GM10847 (cell line): ENCODE data around the gene HRH2.

Source experiments
- POLR2A ChIP-seq: IDR thresholded peaks from 2 replicates; pipeline ENCODE4 v1.6.1; 2011; ENCODE audit not compliant: insufficient read length; ENCODE audit errors: extremely low read depth

Gene HRH2

GRCh38 chr5:175731172-175731571 is 73.3 kb downstream of the HRH2 start:
- no peak for TF ChIP-seq POLR2A

- TF ChIP-seq POLR2A, result no peak
Observed at GRCh38 chr5:175731756-175732465, 74.0 kb downstream of the HRH2 start.

- TF ChIP-seq POLR2A, result no peak
Observed at GRCh38 chr5:175733017-175733416, 75.1 kb downstream of the HRH2 start.

- TF ChIP-seq POLR2A, result no peak
Observed at GRCh38 chr5:175734016-175734415, 76.1 kb downstream of the HRH2 start.

GRCh38 chr5:175734501-175734900 is 76.6 kb downstream of the HRH2 start:
- TF ChIP-seq POLR2A, result no peak

GRCh38 chr5:175735701-175736100 is 77.8 kb downstream of the HRH2 start:
- TF ChIP-seq POLR2A, result no peak

- TF ChIP-seq POLR2A, result no peak
Observed at GRCh38 chr5:175736652-175737051, 78.8 kb downstream of the HRH2 start.

GRCh38 chr5:175737481-175737880 is 79.6 kb downstream of the HRH2 start:
- TF ChIP-seq POLR2A, result no peak

- no peak for TF ChIP-seq POLR2A
Observed at GRCh38 chr5:175738126-175738525, 80.3 kb downstream of the HRH2 start.

GRCh38 chr5:175738602-175739133 is 80.8 kb downstream of the HRH2 start:
- TF ChIP-seq POLR2A, result no peak

- TF ChIP-seq POLR2A, result no peak
Observed at GRCh38 chr5:175740014-175740413, 82.1 kb downstream of the HRH2 start.

GRCh38 chr5:175741556-175741955 is 83.7 kb downstream of the HRH2 start:
- TF ChIP-seq POLR2A, result no peak

- no peak for TF ChIP-seq POLR2A
Observed at GRCh38 chr5:175742290-175742994, 84.6 kb downstream of the HRH2 start.

- TF ChIP-seq POLR2A, result no peak
Observed at GRCh38 chr5:175743676-175744210, 85.9 kb downstream of the HRH2 start.

- TF ChIP-seq POLR2A, result no peak
Observed at GRCh38 chr5:175745210-175745609, 87.3 kb downstream of the HRH2 start.

- no peak for TF ChIP-seq POLR2A
Observed at GRCh38 chr5:175746851-175747250, 89.0 kb downstream of the HRH2 start.
